ENCODE data around the gene FOXP1. TPM values are rescaled to one million over a fixed set of nuclear protein-coding genes. Genes with fewer than 3 reads are reported as not detected.

FOXP1 gene
- total RNA-seq, 1 experiment from 2014 or later = 75.3 TPM

DNA sequence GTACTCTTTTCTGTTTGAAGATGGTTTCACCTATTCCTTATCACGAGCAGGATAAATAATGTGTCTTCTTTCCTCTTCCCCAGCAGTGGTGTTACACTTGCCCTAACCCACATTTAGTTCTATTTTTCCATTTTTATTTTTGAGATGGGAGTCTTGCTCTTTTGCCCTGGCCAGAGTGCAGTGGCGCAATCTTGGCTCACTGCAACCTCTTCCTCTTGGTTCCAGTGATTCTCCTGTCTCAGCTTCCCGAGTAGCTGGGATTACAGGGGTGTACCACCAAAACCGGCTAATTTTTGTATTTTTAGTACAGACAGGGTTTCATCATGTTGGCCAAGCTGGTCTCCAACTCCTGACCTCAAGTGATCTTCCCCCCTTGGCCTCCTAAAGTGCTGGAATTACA, 372.4 kb downstream of the FOXP1 start:
- no peak overlapping the region for H3K56ac ChIP-seq (ENCODE audit: insufficient read length, low read depth, low read length)
- H3K14ac ChIP-seq (ENCODE audit: insufficient read depth, low read length) = no peak overlapping the region
- Mint-ChIP-seq H3K36me3 (ENCODE audit: insufficient read depth in 1 of 3, low read depth in 3 of 3) (peaks cover 0 to 2% (median 0%) of the 10 kb centered on the region in 3 experiments; a peak in 1 of 7 replicates), H3K27ac (no peak overlapping the region), H3K9me3 (no peaks in the 10 kb centered on the region), H3K4me1 (peaks cover 58 to 66% of the 10 kb centered on the region in 2 experiments), H3K27me3 (ENCODE audit: low read depth) (no peaks in the 10 kb centered on the region), H3K4me3 (no peak overlapping the region)
- no peak overlapping the region for H2AFZ ChIP-seq (ENCODE audit: low read length)
- H2BK20ac ChIP-seq (ENCODE audit: low read depth, low read length, poor library complexity, severe bottlenecking) = no peak overlapping the region
- WGBS (ENCODE audit: extremely low coverage, insufficient read length, low lambda C conversion rate) = no CpG with 5 or more reads among the region's 4 CpGs
- no peak overlapping the region for H4K91ac ChIP-seq (ENCODE audit: insufficient read length, low read depth, low read length)
- H4K8ac ChIP-seq (replicated peaks; ENCODE audit: insufficient read length, low read depth, low read length) = no peak overlapping the region
- H3K23ac ChIP-seq (ENCODE audit: insufficient read length, low read depth, low read length) = no peak overlapping the region
- H2BK120ac ChIP-seq (ENCODE audit: low read depth, low read length, poor library complexity, severe bottlenecking) = no peak overlapping the region
- H3K18ac ChIP-seq (ENCODE audit: insufficient read length, low read depth, low read length) = no peak overlapping the region
- no peaks in the 10 kb centered on the region for H3K79me2 ChIP-seq (ENCODE audit: insufficient read depth, low read length)
- no peak overlapping the region for H3T11ph ChIP-seq (ENCODE audit: low read length)
- no peak for DNase-seq
- H4K5ac ChIP-seq (ENCODE audit: insufficient read length, low read depth, low read length) = no peak overlapping the region
- H3K79me1 ChIP-seq (ENCODE audit: insufficient read depth, low read depth, low read length, poor library complexity, severe bottlenecking) = no peaks in the 10 kb centered on the region
- no peaks in the 10 kb centered on the region for H3K23me2 ChIP-seq (ENCODE audit: insufficient read length, low read depth, low read length, poor library complexity, severe bottlenecking)
- H3K4me2 ChIP-seq (ENCODE audit: insufficient read depth, insufficient read length, low read length) = no peak overlapping the region
- H2BK5ac ChIP-seq (ENCODE audit: insufficient read length, low read length) = no peak overlapping the region
- H3K4me1 ChIP-seq (ENCODE audit: insufficient read depth, low read length) = peaks cover 10% of the 10 kb centered on the region; the same call in 1 of the 2 replicates
- no peak overlapping the region for H3K4ac ChIP-seq (ENCODE audit: low read depth, low read length)
- no peak overlapping the region for H3K9ac ChIP-seq (ENCODE audit: extremely low read depth, insufficient read length, low read length)
- no peaks in the 10 kb centered on the region for H3K9me3 ChIP-seq (ENCODE audit: control insufficient read depth, low read depth, low read length)
- TF ChIP-seq, protein P1, sequence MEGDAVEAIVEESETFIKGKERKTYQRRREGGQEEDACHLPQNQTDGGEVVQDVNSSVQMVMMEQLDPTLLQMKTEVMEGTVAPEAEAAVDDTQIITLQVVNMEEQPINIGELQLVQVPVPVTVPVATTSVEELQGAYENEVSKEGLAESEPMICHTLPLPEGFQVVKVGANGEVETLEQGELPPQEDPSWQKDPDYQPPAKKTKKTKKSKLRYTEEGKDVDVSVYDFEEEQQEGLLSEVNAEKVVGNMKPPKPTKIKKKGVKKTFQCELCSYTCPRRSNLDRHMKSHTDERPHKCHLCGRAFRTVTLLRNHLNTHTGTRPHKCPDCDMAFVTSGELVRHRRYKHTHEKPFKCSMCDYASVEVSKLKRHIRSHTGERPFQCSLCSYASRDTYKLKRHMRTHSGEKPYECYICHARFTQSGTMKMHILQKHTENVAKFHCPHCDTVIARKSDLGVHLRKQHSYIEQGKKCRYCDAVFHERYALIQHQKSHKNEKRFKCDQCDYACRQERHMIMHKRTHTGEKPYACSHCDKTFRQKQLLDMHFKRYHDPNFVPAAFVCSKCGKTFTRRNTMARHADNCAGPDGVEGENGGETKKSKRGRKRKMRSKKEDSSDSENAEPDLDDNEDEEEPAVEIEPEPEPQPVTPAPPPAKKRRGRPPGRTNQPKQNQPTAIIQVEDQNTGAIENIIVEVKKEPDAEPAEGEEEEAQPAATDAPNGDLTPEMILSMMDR (conservative IDR thresholded peaks at IDR 0.05) = no peak
- H2BK12ac ChIP-seq (ENCODE audit: insufficient read length, low read depth, low read length) = no peak overlapping the region
- no peak overlapping the region for H2AK5ac ChIP-seq (ENCODE audit: insufficient read length, low read length)
- no peaks in the 10 kb centered on the region for H3K27me3 ChIP-seq (ENCODE audit: insufficient read depth, low read length)
- H2BK15ac ChIP-seq (ENCODE audit: low read depth, low read length) = no peak overlapping the region
- no peaks in the 10 kb centered on the region for H4K20me1 ChIP-seq (ENCODE audit: control insufficient read depth, insufficient read depth, insufficient read length)
- H3K27ac ChIP-seq (ENCODE audit: insufficient read length, low read depth, low read length) = no peak overlapping the region

Measured in H9 (cell line).